Mucosa of gallbladder (tissue), 1 donor: ENCODE data around the gene WDR88. TPM values are rescaled to one million over a fixed set of nuclear protein-coding genes. Genes with fewer than 3 reads are reported as not detected.
"Not testable (repeated sequence)": the region's sequence is repeated elsewhere in the genome, so short reads cannot be mapped to it uniquely, and the experiment has no call there.

Experiments used
- DNase-seq: peaks from one replicate; pipeline ENCODE4 v3.0.0-alpha.2; 2020; ENCODE audit warnings: low spot score
- total RNA-seq: library from RNA; stranded (reverse); gene quantifications from one replicate; pipeline ENCODE4 v1.2.1, GENCODE V29; 2021
- donor health status: DM: no; HTN: no; CAD: no.

Gene WDR88
- total RNA-seq, 1 donor from 2014 or later: not detected

- no peak for DNase-seq
Measured at GRCh38 chr19:33171222-33171795, 39.4 kb downstream of the WDR88 start.

- no peak for DNase-seq
Measured at GRCh38 chr19:33171916-33172359, 40.0 kb downstream of the WDR88 start.

- DNase-seq: no peak
Measured at GRCh38 chr19:33174186-33174585, 42.3 kb downstream of the WDR88 start.

GRCh38 chr19:33175156-33175782, 43.4 kb downstream of the WDR88 start:
- DNase-seq: no peak

GRCh38 chr19:33175886-33176669, 44.2 kb downstream of the WDR88 start:
- no peak for DNase-seq

GRCh38 chr19:33176670-33177416, 44.9 kb downstream of the WDR88 start:
- DNase-seq: peak; percentile 99

- no peak for DNase-seq
Measured at GRCh38 chr19:33177417-33177979, 45.6 kb downstream of the WDR88 start.

- DNase-seq: no peak
Measured at GRCh38 chr19:33186431-33187182, 54.7 kb downstream of the WDR88 start.

- no peak for DNase-seq
Measured at GRCh38 chr19:33187183-33187540, 55.2 kb downstream of the WDR88 start.

GRCh38 chr19:33189453-33189852, 57.5 kb downstream of the WDR88 start:
- no peak for DNase-seq

GRCh38 chr19:33191092-33191491, 59.2 kb downstream of the WDR88 start:
- DNase-seq: not testable (repeated sequence)

GRCh38 chr19:33191501-33191900, 59.6 kb downstream of the WDR88 start:
- DNase-seq: no peak

- DNase-seq: no peak
Measured at GRCh38 chr19:33192010-33192409, 60.1 kb downstream of the WDR88 start.

GRCh38 chr19:33193269-33193864, 61.5 kb downstream of the WDR88 start:
- no peak for DNase-seq

- DNase-seq: no peak
Measured at GRCh38 chr19:33193865-33194362, 62.0 kb downstream of the WDR88 start, which contains the start of gene LRP3. Gene LRP3 (plus strand): TSS chr19:33194330. CDS start chr19:33194786, 456 bp downstream.

GRCh38 chr19:33194532-33194885, 62.6 kb downstream of the WDR88 start:
- DNase-seq: no peak

- no peak for DNase-seq
Measured at GRCh38 chr19:33194886-33195644, 63.2 kb downstream of the WDR88 start.

GRCh38 chr19:33195645-33196347, 63.9 kb downstream of the WDR88 start:
- DNase-seq: no peak
